ENCODE data around the gene VOPP1. TPM values are rescaled to one million over a fixed set of nuclear protein-coding genes. Genes with fewer than 3 reads are reported as not detected.

VOPP1 gene
- total RNA-seq, 1 donor from 2014 or later, result 97.9 TPM

GRCh38 chr7:55561690-55562089 lies 10.6 kb downstream of the VOPP1 start:
- DNase-seq (ENCODE audit: low read depth), result no peak
- FAIRE-seq, result no peak
- H3K4me3 ChIP-seq (ENCODE audit: low read depth, low read length), result no peak overlapping the region
- H3K27me3 ChIP-seq (ENCODE audit: control insufficient read depth, insufficient read depth, low read length), result no peaks in the 10 kb centered on the region
- no peak for TF ChIP-seq CTCF (IDR thresholded peaks at IDR 0.05; ENCODE audit: insufficient read depth, low read length, severe bottlenecking)
- no peaks in the 10 kb centered on the region for H3K36me3 ChIP-seq (ENCODE audit: control insufficient read depth, insufficient read depth, low read length)

- FAIRE-seq, result no peak
- Histone ChIP-seq H3K4me3 (ENCODE audit: low read depth, low read length) (no peak overlapping the region), H3K27me3 (ENCODE audit: control insufficient read depth, insufficient read depth, low read length) (no peaks in the 10 kb centered on the region), H3K36me3 (ENCODE audit: control insufficient read depth, insufficient read depth, low read length) (no peaks in the 10 kb centered on the region)
- no peak for DNase-seq (ENCODE audit: low read depth)
- TF ChIP-seq CTCF (IDR thresholded peaks at IDR 0.05; ENCODE audit: insufficient read depth, low read length, severe bottlenecking), result no peak
Observed at GRCh38 chr7:55558962-55559920, 13.1 kb downstream of the VOPP1 start.

GRCh38 chr7:55557666-55558188 lies 14.6 kb downstream of the VOPP1 start:
- no peaks in the 10 kb centered on the region for H3K27me3 ChIP-seq (ENCODE audit: control insufficient read depth, insufficient read depth, low read length)
- no peaks in the 10 kb centered on the region for H3K36me3 ChIP-seq (ENCODE audit: control insufficient read depth, insufficient read depth, low read length)
- no peak overlapping the region for H3K4me3 ChIP-seq (ENCODE audit: low read depth, low read length)
- FAIRE-seq (no peak), DNase-seq (ENCODE audit: low read depth) (no peak)
- TF ChIP-seq CTCF (IDR thresholded peaks at IDR 0.05; ENCODE audit: insufficient read depth, low read length, severe bottlenecking), result no peak

GRCh38 chr7:55556492-55556891 lies 15.8 kb downstream of the VOPP1 start:
- no peaks in the 10 kb centered on the region for H3K36me3 ChIP-seq (ENCODE audit: control insufficient read depth, insufficient read depth, low read length)
- no peak overlapping the region for H3K4me3 ChIP-seq (ENCODE audit: low read depth, low read length)
- no peak for TF ChIP-seq CTCF (IDR thresholded peaks at IDR 0.05; ENCODE audit: insufficient read depth, low read length, severe bottlenecking)
- FAIRE-seq (no peak), DNase-seq (ENCODE audit: low read depth) (no peak)
- no peaks in the 10 kb centered on the region for H3K27me3 ChIP-seq (ENCODE audit: control insufficient read depth, insufficient read depth, low read length)

GRCh38 chr7:55556031-55556430 lies 16.3 kb downstream of the VOPP1 start:
- DNase-seq (ENCODE audit: low read depth), result no peak
- no peak for FAIRE-seq
- Histone ChIP-seq H3K4me3 (ENCODE audit: low read depth, low read length) (no peak overlapping the region), H3K36me3 (ENCODE audit: control insufficient read depth, insufficient read depth, low read length) (no peaks in the 10 kb centered on the region), H3K27me3 (ENCODE audit: control insufficient read depth, insufficient read depth, low read length) (no peaks in the 10 kb centered on the region)
- TF ChIP-seq CTCF (IDR thresholded peaks at IDR 0.05; ENCODE audit: insufficient read depth, low read length, severe bottlenecking), result no peak
